Fibroblast of the conjunctiva (primary cell): ENCODE data around the gene CSNK2A3.
"Not testable (repeated sequence)": the region's sequence is repeated elsewhere in the genome, so short reads cannot be mapped to it uniquely, and the experiment has no call there.

Experiments used
- DNase-seq: peaks from one replicate; pipeline ENCODE4 v3.0.0-alpha.2; 2010; ENCODE audit warnings: low read depth

CSNK2A3 gene

DNA sequence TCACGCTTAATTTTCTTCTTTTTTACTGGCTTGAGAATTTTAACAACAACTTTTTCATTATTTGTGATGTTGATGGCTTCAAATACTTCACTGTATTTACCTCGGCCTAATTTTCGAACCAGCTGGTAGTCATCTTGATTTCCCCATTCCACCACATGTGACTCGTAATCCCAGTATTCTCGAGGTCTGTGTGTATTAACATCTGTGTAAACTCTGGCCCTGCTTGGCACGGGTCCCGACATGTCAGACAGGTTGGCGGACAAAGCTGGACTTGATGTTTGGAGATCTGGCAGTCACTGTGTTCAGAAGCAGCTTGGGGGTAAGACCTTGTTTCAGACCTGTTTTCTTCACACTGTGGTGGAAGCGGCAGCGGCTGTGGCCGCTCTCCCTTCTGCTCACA lies at the start of gene CSNK2A3:
Gene CSNK2A3 (minus strand): TSS at position 373 of the 400 bp plus-strand sequence. CDS start 131 bp downstream, at position 242.
- not testable (repeated sequence) for DNase-seq

DNA sequence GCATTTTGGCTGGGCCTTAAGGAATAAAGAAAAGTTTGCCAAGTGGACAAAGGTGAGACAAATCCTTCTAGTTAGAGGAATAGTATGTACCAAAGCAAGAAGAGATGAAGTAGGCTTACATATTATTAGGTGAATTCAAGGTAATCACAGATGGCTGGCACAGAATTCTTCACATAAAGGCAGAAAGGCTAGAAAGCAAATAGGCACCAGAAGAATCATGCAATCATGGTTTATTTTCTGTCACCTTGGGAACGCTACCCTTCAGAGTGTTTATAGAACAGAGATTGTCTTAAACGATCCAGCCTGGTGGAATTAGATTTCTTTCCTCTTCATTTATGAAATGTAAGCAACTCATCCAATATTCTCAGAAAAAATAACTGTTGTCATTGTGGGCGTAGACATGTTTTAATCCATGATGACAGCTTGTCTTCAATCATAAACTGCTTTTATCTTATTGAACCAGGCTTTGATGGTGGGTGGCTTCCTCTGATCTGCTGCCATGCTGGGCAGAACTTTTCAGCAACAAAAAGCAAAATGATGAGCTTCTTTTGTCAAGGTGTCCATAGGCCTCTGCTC lies 49.0 kb upstream of the CSNK2A3 start:
- no peak for DNase-seq

DNA sequence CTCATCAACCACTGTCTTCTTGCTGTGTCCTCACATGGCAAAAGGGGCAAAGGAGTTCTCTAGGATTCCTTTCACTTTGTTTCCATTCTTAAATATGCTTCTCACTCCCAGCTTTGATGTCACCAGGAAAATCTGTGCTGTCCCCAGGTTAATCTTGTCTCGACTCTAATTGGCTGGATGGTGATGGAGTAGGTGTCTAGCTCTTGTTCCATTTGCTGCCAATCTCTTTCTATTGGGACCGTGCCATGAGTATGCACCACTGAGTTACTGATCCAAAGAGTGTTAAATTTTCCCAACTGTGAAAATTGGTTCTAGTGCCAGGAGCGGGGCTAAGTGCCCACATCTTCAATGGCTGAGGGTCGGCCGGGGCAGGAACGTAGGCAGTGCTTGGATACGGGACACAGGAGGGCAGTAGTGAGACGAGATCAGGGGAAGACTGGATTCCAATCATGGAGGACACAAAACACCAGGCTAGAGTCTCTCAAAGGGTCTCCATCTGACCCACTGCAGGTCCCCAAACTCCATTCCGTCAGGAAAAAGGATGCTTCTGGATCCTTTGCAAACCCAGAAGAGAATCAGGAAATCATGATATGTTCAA lies 47.7 kb upstream of the CSNK2A3 start:
- no peak for DNase-seq

GRCh38 chr11:11400121-11400520 lies 47.1 kb upstream of the CSNK2A3 start:
- no peak for DNase-seq

- DNase-seq: no peak
Observed at GRCh38 chr11:11397781-11398180, 44.7 kb upstream of the CSNK2A3 start.

DNA sequence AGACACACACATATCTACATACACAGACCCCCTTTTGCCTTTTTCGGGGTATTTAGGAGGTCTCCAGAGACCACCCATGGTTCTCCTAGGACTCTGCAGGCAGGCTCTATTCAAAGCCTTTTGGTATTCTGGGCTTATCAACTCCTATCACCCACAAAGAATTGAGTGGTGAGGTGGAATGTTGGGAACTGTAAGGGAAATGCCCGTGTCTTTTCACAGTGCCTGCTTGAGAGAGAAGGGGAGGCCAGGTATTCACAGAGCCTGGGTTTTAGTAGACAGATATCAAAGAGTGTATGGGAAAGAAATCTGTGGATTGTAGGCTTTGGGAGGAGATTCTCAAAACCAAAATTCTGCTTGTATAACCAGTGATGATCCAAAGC lies 44.0 kb upstream of the CSNK2A3 start:
- no peak for DNase-seq

- DNase-seq: peak; percentile 90
Observed at GRCh38 chr11:11396301-11397035, 43.4 kb upstream of the CSNK2A3 start.

DNA sequence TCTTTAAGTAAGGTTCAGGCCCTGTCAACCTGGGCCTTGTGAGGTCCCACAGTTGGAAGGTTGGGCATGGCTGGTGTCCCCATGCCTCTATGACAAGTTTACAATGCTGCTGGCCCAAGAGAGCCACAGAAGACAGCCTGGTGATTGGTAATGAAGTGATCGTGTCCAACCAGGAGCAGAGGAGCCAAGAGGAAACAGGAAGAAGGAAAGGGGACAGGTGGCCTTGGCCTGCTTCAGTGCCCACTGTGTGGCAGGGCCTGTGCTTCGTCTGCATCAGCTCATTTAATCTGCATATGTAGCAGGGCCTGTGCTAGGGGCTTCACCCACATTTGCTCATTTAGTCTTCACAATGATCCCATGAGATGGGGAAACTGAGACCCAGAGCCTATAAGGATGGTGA lies 42.1 kb upstream of the CSNK2A3 start:
- no peak for DNase-seq

- no peak for DNase-seq
Observed at GRCh38 chr11:11394241-11394640, 41.2 kb upstream of the CSNK2A3 start.

- peak; percentile 78 for DNase-seq
Observed at GRCh38 chr11:11391796-11392463, 38.9 kb upstream of the CSNK2A3 start.

- no peak for DNase-seq
Observed at GRCh38 chr11:11391169-11391568, 38.1 kb upstream of the CSNK2A3 start.

DNA sequence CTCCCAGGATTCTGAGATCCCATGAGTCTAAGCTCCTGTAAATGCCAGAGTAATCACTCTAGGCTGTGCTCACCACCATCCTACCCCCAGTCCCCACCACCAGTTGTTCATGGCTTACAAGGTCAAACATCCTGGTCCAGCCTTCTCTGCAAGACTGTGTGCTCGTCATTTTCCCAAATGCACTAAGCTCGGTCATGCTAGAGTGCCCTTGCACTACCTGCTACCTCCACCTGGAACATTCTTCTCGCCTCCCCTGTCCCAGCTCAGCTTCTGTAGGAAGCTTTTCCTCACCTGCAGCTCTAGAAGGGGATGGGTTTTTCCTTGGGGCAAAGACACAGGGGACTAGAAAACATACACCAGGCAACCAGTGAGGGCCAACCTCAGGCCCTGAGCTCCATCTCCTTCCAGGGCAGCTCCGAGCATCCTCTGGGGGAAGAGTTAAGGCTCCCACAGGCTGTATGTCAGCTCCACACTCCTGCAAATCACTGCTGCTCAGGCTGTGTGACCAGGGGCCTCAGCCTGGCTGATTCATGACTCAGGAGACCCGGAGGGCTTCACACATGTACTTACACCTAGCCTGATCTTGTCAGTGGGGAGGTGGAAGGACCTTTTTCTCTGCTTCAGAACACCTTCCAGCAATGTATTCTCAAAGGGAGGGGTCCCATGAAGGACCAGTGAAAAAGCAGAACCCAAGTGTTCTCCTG lies 37.2 kb upstream of the CSNK2A3 start:
- DNase-seq: no peak

- no peak for DNase-seq
Observed at GRCh38 chr11:11389238-11389637, 36.2 kb upstream of the CSNK2A3 start.

DNA sequence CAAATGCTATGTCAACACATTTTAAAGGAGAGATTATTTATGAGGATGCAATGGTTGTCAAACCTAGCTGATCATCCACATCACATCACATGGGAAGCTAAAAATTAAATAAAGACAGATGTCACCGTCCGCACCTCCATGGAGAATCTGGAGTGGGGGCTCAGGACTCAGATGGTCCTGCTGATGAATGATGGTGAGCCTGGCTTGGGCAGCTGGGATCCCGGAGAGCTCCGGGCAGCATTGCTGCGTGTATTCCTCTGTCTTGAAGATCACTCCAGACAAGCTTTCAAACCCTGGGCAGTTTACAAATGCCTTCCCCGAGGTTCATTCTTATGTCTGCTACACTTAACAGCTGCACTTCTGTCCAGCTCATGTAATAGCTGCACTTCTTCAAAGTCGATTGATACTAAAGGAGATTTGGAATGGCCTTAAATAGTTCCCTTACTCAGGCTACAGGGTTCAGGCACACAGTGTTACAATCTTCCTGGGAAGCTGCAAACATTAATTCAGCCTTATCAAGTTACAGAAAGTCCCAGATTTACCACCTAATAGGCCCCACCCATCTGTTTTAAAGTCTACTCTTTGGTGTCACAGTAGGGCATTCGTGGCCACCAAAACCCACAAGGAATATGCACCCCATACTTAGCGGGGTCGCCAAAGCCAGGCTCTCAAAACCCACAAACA lies 34.7 kb upstream of the CSNK2A3 start:
- no peak for DNase-seq

DNA sequence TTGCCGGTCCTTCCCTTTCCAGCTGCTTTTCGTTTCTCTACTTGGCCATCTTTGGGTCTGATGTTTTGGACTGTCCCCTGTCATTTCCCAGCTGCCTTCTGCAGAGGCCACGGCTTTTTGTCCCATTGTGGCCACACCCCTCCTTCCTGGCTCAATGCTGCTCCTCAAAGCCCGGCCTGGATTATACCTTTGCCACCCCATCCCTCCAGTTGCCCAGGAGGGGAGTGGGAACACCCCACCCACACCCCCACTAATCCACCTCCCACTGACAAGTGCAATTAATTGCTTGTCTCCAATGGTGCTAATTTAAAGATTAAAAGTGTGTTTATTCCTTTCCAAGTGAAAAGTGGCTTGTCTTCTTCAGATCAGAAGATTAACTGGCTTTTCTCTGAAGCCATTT lies 34.2 kb upstream of the CSNK2A3 start:
- DNase-seq: no peak

DNA sequence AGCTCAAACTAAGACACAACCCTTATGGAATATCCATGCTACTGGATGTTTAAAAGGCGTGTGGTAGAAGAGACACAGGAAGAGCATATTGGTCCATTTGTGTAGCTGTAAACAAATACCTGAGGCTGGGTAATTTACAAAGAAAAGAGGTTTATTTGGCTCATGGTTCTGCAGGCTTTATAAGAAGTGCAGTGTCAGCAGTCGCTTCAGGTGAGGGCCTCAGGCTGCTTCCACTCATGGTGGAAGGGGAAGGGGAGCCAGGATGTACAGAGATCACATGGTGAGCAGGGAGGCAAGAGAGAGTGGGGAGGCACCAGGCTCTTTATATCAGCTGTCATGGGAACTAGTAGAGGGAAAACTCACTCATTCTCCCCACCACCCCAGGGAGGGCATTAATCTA lies 31.8 kb upstream of the CSNK2A3 start:
- no peak for DNase-seq

- DNase-seq: no peak
Observed at GRCh38 chr11:11383995-11384394, 30.9 kb upstream of the CSNK2A3 start.

GRCh38 chr11:11382858-11383532 lies 29.9 kb upstream of the CSNK2A3 start:
- DNase-seq: no peak

DNA sequence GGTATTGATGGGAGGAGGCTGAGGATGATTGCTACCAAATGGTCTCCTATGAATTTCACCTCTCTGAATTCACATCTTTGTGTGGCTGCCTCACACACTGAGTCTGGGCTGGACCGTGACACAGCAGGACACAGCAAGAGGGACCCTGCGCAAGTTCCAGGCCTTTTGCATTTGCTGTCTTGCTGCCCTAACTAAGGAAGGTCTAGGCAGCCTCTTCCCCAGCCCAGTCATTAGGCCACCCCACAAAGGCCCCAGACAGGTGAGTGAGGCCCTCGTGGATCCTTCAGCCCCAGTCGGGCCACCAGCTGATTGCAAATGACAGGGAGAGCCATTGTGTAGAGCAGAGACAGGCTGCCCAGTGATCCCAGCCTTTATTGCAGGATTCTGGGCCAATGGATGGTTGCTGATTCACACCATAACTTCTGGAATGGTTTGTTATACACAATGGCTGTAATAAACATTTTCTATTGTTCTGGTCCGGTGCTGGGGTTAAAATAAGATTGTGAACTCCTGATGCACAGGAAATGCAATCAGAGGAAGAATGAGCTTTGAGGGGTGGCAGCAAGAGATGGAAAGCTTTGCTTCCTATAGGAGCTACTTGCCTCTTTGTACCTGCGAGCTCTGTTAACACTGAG lies 28.5 kb upstream of the CSNK2A3 start:
- DNase-seq: no peak

- DNase-seq: no peak
Observed at GRCh38 chr11:11380883-11381282, 27.8 kb upstream of the CSNK2A3 start.

- no peak for DNase-seq
Observed at GRCh38 chr11:11380340-11380739, 27.3 kb upstream of the CSNK2A3 start.
